ENCODE results near the gene PRSS57. TPM values are rescaled to one million over a fixed set of nuclear protein-coding genes. Genes with fewer than 3 reads are reported as not detected.
"Not testable (repeated sequence)": the region's sequence is repeated elsewhere in the genome, so short reads cannot be mapped to it uniquely, and the experiment has no call there.

The PRSS57 gene
- polyA plus RNA-seq, 3 donors = 0.16 to 1.4 (median 0.78) TPM

GRCh38 chr19:699885-700284, 4.6 kb upstream of the PRSS57 start:
- H3K27me3 ChIP-seq (ENCODE audit: control insufficient read depth in 2 of 2, insufficient read depth in 2 of 2, low read length in 2 of 2); H3K27me3 Mint-ChIP-seq (ENCODE audit: low read depth in 3 of 3); H3K9me3 Mint-ChIP-seq; intact Hi-C loops (cut with micrococcal nuclease); H4K20me1 ChIP-seq (ENCODE audit: insufficient read depth, low read length); H3K9me3 ChIP-seq (replicated peaks in 1 of 2; ENCODE audit: control insufficient read depth in 1 of 2, insufficient read depth in 1 of 2, low read length in 2 of 2); H3K36me3 Mint-ChIP-seq; H3K36me3 ChIP-seq (replicated peaks in 1 of 2; ENCODE audit: control insufficient read depth in 1 of 2, insufficient read depth in 2 of 2, low read length in 2 of 2): not testable (repeated sequence)
- H3K4me1 ChIP-seq (ENCODE audit: control insufficient read depth in 1 of 2, insufficient read depth in 2 of 2, low read length in 2 of 2) = peaks cover 84 to 90% of the 10 kb centered on the region in 2 donors
- peak overlapping the region; percentile 78 to 81 for H3K27ac ChIP-seq (ENCODE audit: low read depth in 1 of 2, low read length in 2 of 2)
- WGBS (ENCODE audit: insufficient coverage) = 2% methylated on average over 7 of the region's 14 CpGs
- H3K4me3 ChIP-seq (replicated peaks in 1 of 3; ENCODE audit: low read depth in 2 of 3, low read length in 3 of 3) = peak overlapping the region in 1 of 3 experiments; percentile 71
- H3K4me3 Mint-ChIP-seq = peak overlapping the region; percentile 53 to 62
- H3K4me1 Mint-ChIP-seq = peaks cover 68% of the 10 kb centered on the region
- peaks cover 52% of the 10 kb centered on the region for H3K79me2 ChIP-seq (ENCODE audit: insufficient read depth, low read length)
- H3K9ac ChIP-seq (ENCODE audit: insufficient read depth, low read length, poor library complexity, severe bottlenecking) = peak overlapping the region; percentile 57
- peak overlapping the region; percentile 73 for H2AFZ ChIP-seq (ENCODE audit: insufficient read depth, low read depth, low read length, poor library complexity, severe bottlenecking)
- peak; percentile 52 to 67 (median 61) for DNase-seq
- peak overlapping the region; percentile 34 for H3K4me2 ChIP-seq (replicated peaks; ENCODE audit: extremely low read depth, low read length, poor library complexity, severe bottlenecking)
- H3K27ac Mint-ChIP-seq = peak overlapping the region; percentile 79 to 93 (median 90)

GRCh38 chr19:698529-698928, 3.3 kb upstream of the PRSS57 start:
- Histone ChIP-seq H3K4me3 (replicated peaks in 1 of 3; ENCODE audit: low read depth in 2 of 3, low read length in 3 of 3) (peak overlapping the region in 1 of 3 experiments; percentile 71), H3K27ac (ENCODE audit: low read depth in 1 of 2, low read length in 2 of 2) (peak overlapping the region; percentile 78 to 81), H3K4me2 (replicated peaks; ENCODE audit: extremely low read depth, low read length, poor library complexity, severe bottlenecking) (peak overlapping the region; percentile 83), H3K4me1 (ENCODE audit: control insufficient read depth in 1 of 2, insufficient read depth in 2 of 2, low read length in 2 of 2) (peaks cover 82 to 89% of the 10 kb centered on the region in 2 donors), H3K79me2 (ENCODE audit: insufficient read depth, low read length) (peaks cover 54% of the 10 kb centered on the region)
- H3K9me3 ChIP-seq (replicated peaks in 1 of 2; ENCODE audit: control insufficient read depth in 1 of 2, insufficient read depth in 1 of 2, low read length in 2 of 2); intact Hi-C loops (cut with micrococcal nuclease); H3K27me3 Mint-ChIP-seq (ENCODE audit: low read depth in 3 of 3); H3K36me3 Mint-ChIP-seq; H2AFZ ChIP-seq (ENCODE audit: insufficient read depth, low read depth, low read length, poor library complexity, severe bottlenecking); DNase-seq; H4K20me1 ChIP-seq (ENCODE audit: insufficient read depth, low read length); H3K9ac ChIP-seq (ENCODE audit: insufficient read depth, low read length, poor library complexity, severe bottlenecking); H3K27me3 ChIP-seq (ENCODE audit: control insufficient read depth in 2 of 2, insufficient read depth in 2 of 2, low read length in 2 of 2); H3K9me3 Mint-ChIP-seq; H3K36me3 ChIP-seq (replicated peaks in 1 of 2; ENCODE audit: control insufficient read depth in 1 of 2, insufficient read depth in 2 of 2, low read length in 2 of 2): not testable (repeated sequence)
- peak overlapping the region; percentile 68 to 84 for H3K4me3 Mint-ChIP-seq
- peak overlapping the region; percentile 53 to 93 (median 91) for H3K27ac Mint-ChIP-seq
- WGBS (ENCODE audit: insufficient coverage) = 87% methylated on average over 10 of the region's 15 CpGs
- H3K4me1 Mint-ChIP-seq = peaks cover 69% of the 10 kb centered on the region

Measured in CD14-positive monocyte (primary cell).